ENCODE results near the gene F10. TPM values are rescaled to one million over a fixed set of nuclear protein-coding genes. Genes with fewer than 3 reads are reported as not detected.

The F10 gene
- total RNA-seq, 1 experiment from 2014 or later = not detected

GRCh38 chr13:113084943-113085540 is 37.6 kb upstream of the F10 start:
- Histone ChIP-seq H4K20me1 (ENCODE audit: insufficient read depth) (no peaks in the 10 kb centered on the region; the same call in 1 of the 2 replicates), H3K27ac (no peak overlapping the region), H3K27me3 (ENCODE audit: insufficient read depth, low read depth) (no peaks in the 10 kb centered on the region), H3K9me3 (ENCODE audit: insufficient read depth, low read depth) (no peaks in the 10 kb centered on the region), H3K36me3 (ENCODE audit: low read depth) (no peaks in the 10 kb centered on the region), H2AFZ (no peak overlapping the region), H3K4me1 (replicated peaks; ENCODE audit: insufficient read depth) (no peaks in the 10 kb centered on the region), H3K4me3 (no peak overlapping the region), H3K9me2 (ENCODE audit: insufficient read depth) (no peaks in the 10 kb centered on the region), H3K79me2 (ENCODE audit: low read depth) (no peaks in the 10 kb centered on the region), H3K4me2 (no peak overlapping the region), H3F3A (ENCODE audit: insufficient read depth, low read depth) (peaks cover 4% of the 10 kb centered on the region; the same call in 1 of the 2 replicates)
- intact Hi-C loops (cut with micrococcal nuclease; ENCODE audit: unreplicated experiment) = no loop called here
- CTCF ChIA-PET = no interaction called here
- POLR2A ChIA-PET (ENCODE audit: unreplicated experiment) = no interaction called here
- DNase-seq = no peak
- BruUV-seq (replicated peaks) = no TSS peak
- TF ChIP-seq EZH2 (IDR thresholded peaks at IDR 0.05; ENCODE audit: low read depth) = no peak

GRCh38 chr13:113086031-113086750 is 36.4 kb upstream of the F10 start:
- H3K9me3 ChIP-seq (ENCODE audit: insufficient read depth, low read depth) = no peaks in the 10 kb centered on the region
- no peak overlapping the region for H3K4me2 ChIP-seq
- H3K4me1 ChIP-seq (replicated peaks; ENCODE audit: insufficient read depth) = no peaks in the 10 kb centered on the region
- H3K9me2 ChIP-seq (ENCODE audit: insufficient read depth) = no peaks in the 10 kb centered on the region
- no peaks in the 10 kb centered on the region; the same call in 1 of the 2 replicates for H4K20me1 ChIP-seq (ENCODE audit: insufficient read depth)
- DNase-seq = no peak
- intact Hi-C loops (cut with micrococcal nuclease; ENCODE audit: unreplicated experiment) = no loop called here
- TF ChIP-seq CTCF (conservative IDR thresholded peaks at IDR 0.05) = no peak
- no peak for TF ChIP-seq EZH2 (IDR thresholded peaks at IDR 0.05; ENCODE audit: low read depth)
- no peaks in the 10 kb centered on the region for H3K27me3 ChIP-seq (ENCODE audit: insufficient read depth, low read depth)
- ChIA-PET POLR2A (ENCODE audit: unreplicated experiment) (no interaction called here), CTCF (no interaction called here)
- no peak overlapping the region for H3K27ac ChIP-seq
- no peaks in the 10 kb centered on the region for H3K36me3 ChIP-seq (ENCODE audit: low read depth)
- H3F3A ChIP-seq (ENCODE audit: insufficient read depth, low read depth) = peaks cover 4% of the 10 kb centered on the region; the same call in 1 of the 2 replicates
- no peaks in the 10 kb centered on the region for H3K79me2 ChIP-seq (ENCODE audit: low read depth)
- no peak overlapping the region for H3K4me3 ChIP-seq
- BruUV-seq (replicated peaks) = no TSS peak
- no peak overlapping the region for H2AFZ ChIP-seq

GRCh38 chr13:113086991-113087922 is 35.3 kb upstream of the F10 start:
- POLR2A ChIA-PET (ENCODE audit: unreplicated experiment) = no interaction called here

More at GRCh38 chr13:113086991-113087922, 35.3 kb upstream of the F10 start:
- BruUV-seq (replicated peaks) = no TSS peak
- Histone ChIP-seq H3K4me3 (no peak overlapping the region), H3K4me1 (replicated peaks; ENCODE audit: insufficient read depth) (no peaks in the 10 kb centered on the region), H4K20me1 (ENCODE audit: insufficient read depth) (no peaks in the 10 kb centered on the region; the same call in 1 of the 2 replicates), H3K27ac (no peak overlapping the region), H3K79me2 (ENCODE audit: low read depth) (no peaks in the 10 kb centered on the region), H3F3A (ENCODE audit: insufficient read depth, low read depth) (peaks cover 4% of the 10 kb centered on the region; the same call in 1 of the 2 replicates), H3K9me2 (ENCODE audit: insufficient read depth) (no peaks in the 10 kb centered on the region), H2AFZ (no peak overlapping the region), H3K9me3 (ENCODE audit: insufficient read depth, low read depth) (no peaks in the 10 kb centered on the region), H3K27me3 (ENCODE audit: insufficient read depth, low read depth) (no peaks in the 10 kb centered on the region), H3K36me3 (ENCODE audit: low read depth) (no peaks in the 10 kb centered on the region), H3K4me2 (no peak overlapping the region)
- CTCF ChIA-PET = no interaction called here
- DNase-seq = no peak
- intact Hi-C loops (cut with micrococcal nuclease; ENCODE audit: unreplicated experiment) = no loop called here
- no peak for TF ChIP-seq EZH2 (IDR thresholded peaks at IDR 0.05; ENCODE audit: low read depth)
- no peak for TF ChIP-seq CTCF (conservative IDR thresholded peaks at IDR 0.05)

All from PC-9 (cell line).